ENCODE data around the gene STOX2.

DNA sequence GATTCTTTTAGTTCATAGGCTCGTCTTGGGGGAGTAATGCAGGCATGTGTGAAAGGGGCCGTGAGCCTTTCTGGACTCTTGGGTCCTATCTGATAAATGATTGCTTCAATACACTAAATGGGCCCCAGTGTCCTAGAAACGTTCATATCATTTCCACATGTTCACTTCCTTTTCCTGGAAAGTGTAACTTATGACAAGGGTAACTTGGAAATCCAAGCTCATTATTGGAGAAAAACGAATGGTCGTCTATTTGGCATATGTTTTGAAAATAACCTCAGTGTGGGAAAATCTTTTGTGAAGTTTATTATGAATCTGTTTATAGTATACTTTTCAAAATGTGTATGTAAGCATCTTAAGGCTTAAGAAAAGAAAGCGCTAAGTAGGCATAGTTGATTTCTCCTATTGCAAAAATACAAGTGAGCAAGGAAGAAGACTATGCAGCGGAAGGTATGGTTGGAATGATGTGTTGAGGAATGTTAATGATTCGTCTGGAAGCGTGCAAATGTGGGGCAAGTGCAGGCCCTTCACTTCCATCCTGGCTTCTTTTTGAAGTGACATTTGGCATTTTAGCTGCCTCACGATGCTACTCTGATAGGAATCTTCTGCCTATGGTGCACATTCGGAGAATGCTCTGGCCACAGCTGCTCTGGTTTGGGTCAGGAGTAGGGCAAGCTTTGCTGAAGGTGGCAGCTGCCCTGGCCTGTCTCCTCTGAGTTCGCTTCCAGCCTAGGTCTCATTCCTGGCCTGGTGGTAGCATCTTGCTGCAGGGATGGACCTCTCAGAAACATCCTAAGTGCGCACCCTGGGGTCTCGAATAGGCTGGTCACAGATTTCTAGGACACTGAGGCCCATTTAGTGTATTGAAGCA is 49.5 kb upstream of the STOX2 start:
- TF ChIP-seq, protein P1, sequence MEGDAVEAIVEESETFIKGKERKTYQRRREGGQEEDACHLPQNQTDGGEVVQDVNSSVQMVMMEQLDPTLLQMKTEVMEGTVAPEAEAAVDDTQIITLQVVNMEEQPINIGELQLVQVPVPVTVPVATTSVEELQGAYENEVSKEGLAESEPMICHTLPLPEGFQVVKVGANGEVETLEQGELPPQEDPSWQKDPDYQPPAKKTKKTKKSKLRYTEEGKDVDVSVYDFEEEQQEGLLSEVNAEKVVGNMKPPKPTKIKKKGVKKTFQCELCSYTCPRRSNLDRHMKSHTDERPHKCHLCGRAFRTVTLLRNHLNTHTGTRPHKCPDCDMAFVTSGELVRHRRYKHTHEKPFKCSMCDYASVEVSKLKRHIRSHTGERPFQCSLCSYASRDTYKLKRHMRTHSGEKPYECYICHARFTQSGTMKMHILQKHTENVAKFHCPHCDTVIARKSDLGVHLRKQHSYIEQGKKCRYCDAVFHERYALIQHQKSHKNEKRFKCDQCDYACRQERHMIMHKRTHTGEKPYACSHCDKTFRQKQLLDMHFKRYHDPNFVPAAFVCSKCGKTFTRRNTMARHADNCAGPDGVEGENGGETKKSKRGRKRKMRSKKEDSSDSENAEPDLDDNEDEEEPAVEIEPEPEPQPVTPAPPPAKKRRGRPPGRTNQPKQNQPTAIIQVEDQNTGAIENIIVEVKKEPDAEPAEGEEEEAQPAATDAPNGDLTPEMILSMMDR (IDR thresholded peaks at IDR 0.05), result no peak
- TF ChIP-seq POLR2A (IDR thresholded peaks at IDR 0.05), result no peak
